Measurements from ENCODE around the gene HOXB6. TPM values are rescaled to one million over a fixed set of nuclear protein-coding genes. Genes with fewer than 3 reads are reported as not detected.

The HOXB6 gene
- polyA plus RNA-seq, 1 experiment: not detected

GRCh38 chr17:48569674-48570324, 35.0 kb downstream of the HOXB6 start:
- no peak for TF ChIP-seq CTCF (IDR thresholded peaks at IDR 0.05; ENCODE audit: insufficient read depth, low read depth, low read length)
- ChIA-PET POLR2A (no interaction called here), CTCF (interaction anchor here (1.2 to 1.5 kb wide), 3 partner anchors 17 to 77 kb away, joined by 3 to 4 read pairs (median 4); no protein-coding TSS in a partner anchor)
- Histone ChIP-seq H3K4me3 (ENCODE audit: low read depth, low read length) (no peak overlapping the region), H3K36me3 (ENCODE audit: control insufficient read depth, insufficient read depth, low read length) (no peaks in the 10 kb centered on the region), H3K27me3 (ENCODE audit: control insufficient read depth, insufficient read depth, low read length) (peaks cover 84% of the 10 kb centered on the region)
- no peak for DNase-seq (ENCODE audit: low read depth)

GRCh38 chr17:48569240-48569582, 35.6 kb downstream of the HOXB6 start:
- ChIA-PET CTCF (interaction anchor here (1.2 to 1.6 kb wide), 3 partner anchors 41 to 76 kb away, joined by 4 read pairs; no protein-coding TSS in a partner anchor), POLR2A (no interaction called here)
- Histone ChIP-seq H3K27me3 (ENCODE audit: control insufficient read depth, insufficient read depth, low read length) (peaks cover 83% of the 10 kb centered on the region), H3K4me3 (ENCODE audit: low read depth, low read length) (no peak overlapping the region), H3K36me3 (ENCODE audit: control insufficient read depth, insufficient read depth, low read length) (no peaks in the 10 kb centered on the region)
- no peak for TF ChIP-seq CTCF (IDR thresholded peaks at IDR 0.05; ENCODE audit: insufficient read depth, low read depth, low read length)
- DNase-seq (ENCODE audit: low read depth): no peak

GRCh38 chr17:48568499-48569239, 36.1 kb downstream of the HOXB6 start:
- no peak for DNase-seq (ENCODE audit: low read depth)
- CTCF ChIA-PET: interaction anchor here (0.6 to 1.6 kb wide), 3 partner anchors 15 to 68 kb away, joined by 3 to 4 read pairs (median 4); no protein-coding TSS in a partner anchor
- Histone ChIP-seq H3K4me3 (ENCODE audit: low read depth, low read length) (no peak overlapping the region), H3K36me3 (ENCODE audit: control insufficient read depth, insufficient read depth, low read length) (no peaks in the 10 kb centered on the region), H3K27me3 (ENCODE audit: control insufficient read depth, insufficient read depth, low read length) (peaks cover 83% of the 10 kb centered on the region)
- POLR2A ChIA-PET: interaction anchor here (0.5 kb wide), 1 partner anchor 324 kb away, joined by 3 read pairs; no protein-coding TSS in a partner anchor
- no peak for TF ChIP-seq CTCF (IDR thresholded peaks at IDR 0.05; ENCODE audit: insufficient read depth, low read depth, low read length)

- DNase-seq (ENCODE audit: low read depth): no peak
- ChIA-PET POLR2A (interaction anchor here (0.5 kb wide), 1 partner anchor 323 kb away, joined by 3 read pairs; no protein-coding TSS in a partner anchor), CTCF (interaction anchor here (1.3 to 1.6 kb wide), 2 partner anchors 69 to 221 kb away, joined by 3 to 4 read pairs; no protein-coding TSS in a partner anchor)
- Histone ChIP-seq H3K36me3 (ENCODE audit: control insufficient read depth, insufficient read depth, low read length) (no peaks in the 10 kb centered on the region), H3K4me3 (ENCODE audit: low read depth, low read length) (no peak overlapping the region), H3K27me3 (ENCODE audit: control insufficient read depth, insufficient read depth, low read length) (peaks cover 84% of the 10 kb centered on the region)
- TF ChIP-seq CTCF (IDR thresholded peaks at IDR 0.05; ENCODE audit: insufficient read depth, low read depth, low read length): no peak
Observed at GRCh38 chr17:48567646-48568354, 37.0 kb downstream of the HOXB6 start.

- H3K4me3 ChIP-seq (ENCODE audit: low read depth, low read length): no peak overlapping the region
- ChIA-PET CTCF (interaction anchor here (1.3 kb wide), 1 partner anchor 220 kb away, joined by 3 read pairs; no protein-coding TSS in a partner anchor), POLR2A (no interaction called here)
- no peak for TF ChIP-seq CTCF (IDR thresholded peaks at IDR 0.05; ENCODE audit: insufficient read depth, low read depth, low read length)
- no peaks in the 10 kb centered on the region for H3K36me3 ChIP-seq (ENCODE audit: control insufficient read depth, insufficient read depth, low read length)
- no peak for DNase-seq (ENCODE audit: low read depth)
- peaks cover 80% of the 10 kb centered on the region for H3K27me3 ChIP-seq (ENCODE audit: control insufficient read depth, insufficient read depth, low read length)
Observed at GRCh38 chr17:48567209-48567608, 37.6 kb downstream of the HOXB6 start.

Data from BJ (cell line).